ENCODE data around the gene PKIB.

DNA sequence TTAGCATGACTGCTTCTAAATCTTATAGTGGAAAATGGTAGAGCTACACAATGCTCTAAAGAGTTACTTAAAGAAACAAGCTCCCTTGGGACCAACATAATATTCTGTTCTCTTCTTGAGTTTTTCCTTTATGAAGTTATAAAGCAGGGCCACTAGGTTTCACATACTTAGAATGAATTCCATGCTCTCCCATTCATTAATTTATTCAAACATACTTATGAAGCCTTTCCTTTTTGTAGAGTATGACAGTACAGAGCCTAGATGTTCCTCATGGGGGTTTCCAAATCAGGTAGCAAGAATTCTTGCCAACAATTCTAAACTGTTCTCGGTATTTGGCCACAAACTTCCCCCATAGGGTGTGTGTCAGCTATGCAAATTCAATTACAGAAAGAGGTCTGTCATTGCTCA is 148.7 kb downstream of the PKIB start:
- TF ChIP-seq, protein P1, sequence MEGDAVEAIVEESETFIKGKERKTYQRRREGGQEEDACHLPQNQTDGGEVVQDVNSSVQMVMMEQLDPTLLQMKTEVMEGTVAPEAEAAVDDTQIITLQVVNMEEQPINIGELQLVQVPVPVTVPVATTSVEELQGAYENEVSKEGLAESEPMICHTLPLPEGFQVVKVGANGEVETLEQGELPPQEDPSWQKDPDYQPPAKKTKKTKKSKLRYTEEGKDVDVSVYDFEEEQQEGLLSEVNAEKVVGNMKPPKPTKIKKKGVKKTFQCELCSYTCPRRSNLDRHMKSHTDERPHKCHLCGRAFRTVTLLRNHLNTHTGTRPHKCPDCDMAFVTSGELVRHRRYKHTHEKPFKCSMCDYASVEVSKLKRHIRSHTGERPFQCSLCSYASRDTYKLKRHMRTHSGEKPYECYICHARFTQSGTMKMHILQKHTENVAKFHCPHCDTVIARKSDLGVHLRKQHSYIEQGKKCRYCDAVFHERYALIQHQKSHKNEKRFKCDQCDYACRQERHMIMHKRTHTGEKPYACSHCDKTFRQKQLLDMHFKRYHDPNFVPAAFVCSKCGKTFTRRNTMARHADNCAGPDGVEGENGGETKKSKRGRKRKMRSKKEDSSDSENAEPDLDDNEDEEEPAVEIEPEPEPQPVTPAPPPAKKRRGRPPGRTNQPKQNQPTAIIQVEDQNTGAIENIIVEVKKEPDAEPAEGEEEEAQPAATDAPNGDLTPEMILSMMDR (conservative IDR thresholded peaks at IDR 0.05; ENCODE audit: low read depth, low read length): no peak
- no peak for TF ChIP-seq SMC3 (IDR thresholded peaks at IDR 0.05; ENCODE audit: low read depth, low read length)
- TF ChIP-seq POLR2A (IDR thresholded peaks at IDR 0.05; ENCODE audit: low read depth, low read length): no peak
- no peak for TF ChIP-seq MAFK (IDR thresholded peaks at IDR 0.05; ENCODE audit: low read depth, low read length)
- TF ChIP-seq RFX5 (IDR thresholded peaks at IDR 0.05; ENCODE audit: low read depth, low read length): no peak
- no peak for TF ChIP-seq RCOR1 (IDR thresholded peaks at IDR 0.05; ENCODE audit: insufficient replicate concordance, low read length)
- TF ChIP-seq, protein P2, sequence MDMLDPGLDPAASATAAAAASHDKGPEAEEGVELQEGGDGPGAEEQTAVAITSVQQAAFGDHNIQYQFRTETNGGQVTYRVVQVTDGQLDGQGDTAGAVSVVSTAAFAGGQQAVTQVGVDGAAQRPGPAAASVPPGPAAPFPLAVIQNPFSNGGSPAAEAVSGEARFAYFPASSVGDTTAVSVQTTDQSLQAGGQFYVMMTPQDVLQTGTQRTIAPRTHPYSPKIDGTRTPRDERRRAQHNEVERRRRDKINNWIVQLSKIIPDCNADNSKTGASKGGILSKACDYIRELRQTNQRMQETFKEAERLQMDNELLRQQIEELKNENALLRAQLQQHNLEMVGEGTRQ (IDR thresholded peaks at IDR 0.05; ENCODE audit: low read depth, low read length): no peak
- no peak for TF ChIP-seq FOS (IDR thresholded peaks at IDR 0.05; ENCODE audit: low read depth, low read length)

Data from IMR-90 (cell line).